HepG2 (cell line): ENCODE measurements around the gene DCP1B. TPM values are rescaled to one million over a fixed set of nuclear protein-coding genes. Genes with fewer than 3 reads are reported as not detected.

Experiments used
- ARNTL ChIP-seq: sonication (generic); formaldehyde crosslinking; IDR thresholded peaks from 2 replicates; pipeline ENCODE4 v1.4.0; 2020; ENCODE audit warnings: mild to moderate bottlenecking, missing genetic modification reagents
- ATF2 ChIP-seq: sonication (generic); formaldehyde crosslinking; IDR thresholded peaks from 2 replicates; pipeline ENCODE4 v1.4.0; 2020; ENCODE audit warnings: missing genetic modification reagents
- CBX5 ChIP-seq: sonication (generic); formaldehyde crosslinking; IDR thresholded peaks from 2 replicates; pipeline ENCODE4 v1.4.0; 2020; ENCODE audit warnings: missing genetic modification reagents, borderline replicate concordance
- CEBPG ChIP-seq: IDR thresholded peaks from 2 replicates; pipeline ENCODE4 v1.6.1; 2016
- CSRNP2 ChIP-seq: sonication (generic); formaldehyde crosslinking; conservative IDR thresholded peaks from 2 replicates; pipeline ENCODE4 v1.8.0; 2022; ENCODE audit warnings: low read depth, missing genetic modification reagents
- FUBP1 ChIP-seq: sonication (generic); formaldehyde crosslinking; IDR thresholded peaks from 2 replicates; pipeline ENCODE4 v1.5.1; 2020; ENCODE audit warnings: missing genetic modification reagents, mild to moderate bottlenecking, borderline replicate concordance
- GABPA ChIP-seq, 2 experiments: IDR thresholded peaks; 2 replicates each; pipeline ENCODE4 v1.6.1; 2011 to 2016; ENCODE audit warnings: low read depth in 2 of 2, low read length in 1 of 2, missing biosample characterization in 1 of 2, missing genetic modification characterization in 1 of 2
- HOXA7 ChIP-seq: sonication (generic); formaldehyde crosslinking; IDR thresholded peaks from 2 replicates; pipeline ENCODE4 v1.8.1; 2022; ENCODE audit warnings: mild to moderate bottlenecking, missing genetic modification reagents, moderate library complexity
- KDM2A ChIP-seq: sonication (generic); formaldehyde crosslinking; IDR thresholded peaks from 2 replicates; pipeline ENCODE4 v1.4.0; 2020; ENCODE audit warnings: low read depth, missing genetic modification reagents, borderline replicate concordance
- NFIC ChIP-seq: IDR thresholded peaks from 2 replicates; pipeline ENCODE4 v1.6.1; 2012; ENCODE audit warnings: mild to moderate bottlenecking, low read length, inconsistent platforms
- NFKB2 ChIP-seq: sonication (generic); formaldehyde crosslinking; IDR thresholded peaks from 2 replicates; pipeline ENCODE4 v1.4.0; 2020; ENCODE audit warnings: missing genetic modification reagents, borderline replicate concordance
- NFKBIZ ChIP-seq: IDR thresholded peaks from 2 replicates; pipeline ENCODE4 v1.6.1; 2018; ENCODE audit warnings: missing genetic modification reagents, missing compliant biosample characterization
- NR2C2 ChIP-seq: sonication (generic); formaldehyde crosslinking; IDR thresholded peaks from 2 replicates; pipeline ENCODE4 v1.4.0; 2020; ENCODE audit warnings: missing genetic modification reagents, mild to moderate bottlenecking, moderate library complexity, borderline replicate concordance
- PHB2 ChIP-seq: fragments of 450-650 bp; IDR thresholded peaks from 2 replicates; pipeline ENCODE4 v1.6.1; 2018; ENCODE audit not compliant: partially characterized antibody
- PPARG ChIP-seq: conservative IDR thresholded peaks from 2 replicates; pipeline ENCODE4 v1.6.1; 2016; ENCODE audit warnings: missing biosample characterization, missing genetic modification reagents
- RELA ChIP-seq: sonication (generic); formaldehyde crosslinking; IDR thresholded peaks from 2 replicates; pipeline ENCODE4 v1.4.0; 2020; ENCODE audit warnings: missing genetic modification reagents
- SAP130 ChIP-seq: IDR thresholded peaks from 2 replicates; pipeline ENCODE4 v1.6.1; 2016; ENCODE audit warnings: low read depth
- SIX4 ChIP-seq: sonication (generic); formaldehyde crosslinking; IDR thresholded peaks from 2 replicates; pipeline ENCODE4 v1.4.0; 2020; ENCODE audit warnings: missing genetic modification reagents
- ZBTB38 ChIP-seq: sonication (generic); formaldehyde crosslinking; IDR thresholded peaks from 2 replicates; pipeline ENCODE4 v1.5.1; 2020; ENCODE audit warnings: mild to moderate bottlenecking, missing genetic modification reagents
- ZBTB7B ChIP-seq: sonication (generic); formaldehyde crosslinking; IDR thresholded peaks from 2 replicates; pipeline ENCODE4 v1.4.0; 2020; ENCODE audit warnings: missing genetic modification reagents
- ZGPAT ChIP-seq: IDR thresholded peaks from 2 replicates; pipeline ENCODE4 v1.6.1; 2016; ENCODE audit warnings: mild to moderate bottlenecking
- ZKSCAN1 ChIP-seq: fragments of 150-350 bp; IDR thresholded peaks from 2 replicates; pipeline ENCODE4 v1.6.1; 2014; ENCODE audit warnings: low read length
- ZNF432 ChIP-seq: sonication (generic); formaldehyde crosslinking; IDR thresholded peaks from 2 replicates; pipeline ENCODE4 v1.5.0; 2020; ENCODE audit warnings: missing genetic modification reagents, mild to moderate bottlenecking, borderline replicate concordance
- polyA plus RNA-seq, 8 experiments: library from polyadenylated mRNA; depleted of rRNA in 3 of 8; stranded (reverse) in 7 of 8; unstranded in 1 of 8; fragments of >200 nt; fragmentation: Illumina TruSeq in 4 of 8; extraction: Trizol in 4 of 8; gene quantifications; 2 replicates each; pipeline versions ENCODE4 v1.2.1 to v1.2.3, GENCODE V29; 2011 to 2016; ENCODE audit warnings: low read depth in 4 of 8, missing spikeins in 1 of 8, mixed read lengths in 1 of 8; ENCODE audit not compliant: insufficient read depth in 1 of 8
- total RNA-seq, 5 experiments: library from RNA; depleted of rRNA; stranded (reverse); fragments of >200 nt; fragmentation: Illumina TruSeq; extraction: Trizol; gene quantifications; 2 replicates each; pipeline ENCODE4 v1.2.3, GENCODE V29; 2016; ENCODE audit warnings: low read depth in 1 of 5
- TF ChIP-seq, protein P1 (sequence below): sonication (generic); formaldehyde crosslinking; IDR thresholded peaks from 2 replicates; pipeline ENCODE4 v1.4.0; 2020; ENCODE audit warnings: missing genetic modification reagents

The DCP1B gene
- total and polyA plus RNA-seq, 2 of the 13 experiments (the other 11 are each of a cell fraction or from before 2014, with no cell fraction given) = 11.4 to 27.2 TPM

DNA sequence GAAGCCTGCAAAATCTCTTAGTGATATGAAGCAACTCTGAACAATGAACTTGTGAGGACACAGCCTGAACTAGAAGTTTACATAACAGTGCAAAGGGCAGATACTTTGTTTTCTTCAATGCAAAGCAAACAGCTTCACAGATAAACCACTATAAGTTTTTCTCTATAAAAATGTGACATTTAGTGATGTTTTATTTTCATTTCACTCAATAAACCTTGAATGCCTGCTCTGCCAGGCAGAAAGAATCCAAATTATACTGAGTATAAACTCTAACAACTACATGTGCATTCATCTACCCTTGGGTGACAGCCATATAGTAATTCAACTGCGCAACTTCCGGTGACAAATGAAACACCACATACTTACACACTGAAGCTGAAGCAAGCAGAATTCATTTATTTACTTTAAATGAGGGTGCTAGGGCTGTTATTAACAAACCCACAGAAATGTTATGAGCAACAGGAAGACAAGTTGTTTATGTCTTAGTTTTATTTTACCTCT is 10.3 kb downstream of the DCP1B start (continued):
- TF ChIP-seq ZGPAT (CRISPR knock-in tag) (peak; percentile 57), ATF2 (CRISPR knock-in tag) (no peak), ZNF432 (CRISPR knock-in tag) (no peak), CSRNP2 (CRISPR knock-in tag) (no peak), NR2C2 (CRISPR knock-in tag) (peak; percentile 27; the same call in 1 of the 2 replicates), GABPA (IDR thresholded peaks at IDR 0.05; ENCODE audit: low read depth, low read length) (no peak), GABPA (CRISPR knock-in tag; IDR thresholded peaks at IDR 0.05; ENCODE audit: low read depth) (peak; percentile 86), ARNTL (CRISPR knock-in tag) (0 out of 2 replicates have a peak, but pooled peaks have one; percentile 14), FUBP1 (CRISPR knock-in tag) (no peak), ZBTB7B (no peak), PPARG (CRISPR knock-in tag) (no peak), NFKB2 (no peak), CEBPG (CRISPR knock-in tag) (peak; percentile 85), SIX4 (CRISPR knock-in tag) (no peak), SAP130 (CRISPR knock-in tag) (peak; percentile 63), HOXA7 (CRISPR knock-in tag) (no peak), NFIC (peak; percentile 85; the same call in 1 of the 2 replicates), PHB2 (no peak), NFKBIZ (CRISPR knock-in tag) (no peak), CBX5 (CRISPR knock-in tag) (no peak), RELA (CRISPR knock-in tag) (no peak), ZBTB38 (no peak), KDM2A (CRISPR knock-in tag) (no peak), ZKSCAN1 (no peak)
- TF ChIP-seq, protein P1, sequence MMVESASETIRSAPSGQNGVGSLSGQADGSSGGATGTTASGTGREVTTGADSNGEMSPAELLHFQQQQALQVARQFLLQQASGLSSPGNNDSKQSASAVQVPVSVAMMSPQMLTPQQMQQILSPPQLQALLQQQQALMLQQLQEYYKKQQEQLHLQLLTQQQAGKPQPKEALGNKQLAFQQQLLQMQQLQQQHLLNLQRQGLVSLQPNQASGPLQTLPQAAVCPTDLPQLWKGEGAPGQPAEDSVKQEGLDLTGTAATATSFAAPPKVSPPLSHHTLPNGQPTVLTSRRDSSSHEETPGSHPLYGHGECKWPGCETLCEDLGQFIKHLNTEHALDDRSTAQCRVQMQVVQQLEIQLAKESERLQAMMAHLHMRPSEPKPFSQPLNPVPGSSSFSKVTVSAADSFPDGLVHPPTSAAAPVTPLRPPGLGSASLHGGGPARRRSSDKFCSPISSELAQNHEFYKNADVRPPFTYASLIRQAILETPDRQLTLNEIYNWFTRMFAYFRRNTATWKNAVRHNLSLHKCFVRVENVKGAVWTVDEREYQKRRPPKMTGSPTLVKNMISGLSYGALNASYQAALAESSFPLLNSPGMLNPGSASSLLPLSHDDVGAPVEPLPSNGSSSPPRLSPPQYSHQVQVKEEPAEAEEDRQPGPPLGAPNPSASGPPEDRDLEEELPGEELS = peak; percentile 84
